WTC11 (cell line): ENCODE measurements around the gene FGFR1OP2.

Experiments used
- CTCF ChIP-seq: fragments of 200-600 bp; IDR thresholded peaks from 2 replicates; pipeline ENCODE4 v1.8.0; 2022; ENCODE audit warnings: antibody characterized with exemption
- MYBL2 ChIP-seq: sonication (generic); formaldehyde crosslinking; IDR thresholded peaks from 2 replicates; pipeline ENCODE4 v1.8.1; 2023; ENCODE audit warnings: mild to moderate bottlenecking, moderate library complexity, missing genetic modification reagents
- NFE2L1 ChIP-seq: sonication (generic); formaldehyde crosslinking; IDR thresholded peaks from 2 replicates; pipeline ENCODE4 v1.8.1; 2023; ENCODE audit warnings: missing genetic modification reagents
- NFYB ChIP-seq: sonication (generic); formaldehyde crosslinking; conservative IDR thresholded peaks from 2 replicates; pipeline ENCODE4 v1.8.0; 2022; ENCODE audit warnings: low read depth, missing genetic modification reagents
- NR2C2 ChIP-seq: sonication (generic); formaldehyde crosslinking; IDR thresholded peaks from 2 replicates; pipeline ENCODE4 v1.8.0; 2022; ENCODE audit warnings: mild to moderate bottlenecking, missing genetic modification reagents
- TP53 ChIP-seq: sonication (generic); formaldehyde crosslinking; IDR thresholded peaks from 2 replicates; pipeline ENCODE4 v1.8.1; 2023; ENCODE audit warnings: mild to moderate bottlenecking, missing genetic modification reagents

GRCh38 chr12:26890784-26891183 lies 47.5 kb upstream of the FGFR1OP2 start:
- TF ChIP-seq NFE2L1 (CRISPR knock-in tag) (no peak), NFYB (CRISPR knock-in tag) (no peak), MYBL2 (CRISPR knock-in tag) (no peak), CTCF (no peak), NR2C2 (no peak), TP53 (CRISPR knock-in tag) (no peak)
